MCF 10A (cell line): ENCODE results near the gene VAT1L. TPM values are rescaled to one million over a fixed set of nuclear protein-coding genes. Genes with fewer than 3 reads are reported as not detected.

Experiments used
- BruUV-seq: library from RNA; stranded (reverse); fragments of 400-500 nt; replicated peaks from 2 replicates; lab custom pipeline; 2021; lab: Mats Ljungman, UMichigan
- CTCF ChIA-PET: fragments of 300-600 bp; sonication (Branson Sonifier 250); formaldehyde crosslinking; extraction: SDS; loops from one replicate; lab custom pipeline; 2021; ENCODE audit warnings: antibody characterized with exemption, inconsistent platforms; lab: Yijun Ruan, JAX
- POLR2A ChIA-PET: fragments of 300-600, 350-650 bp; sonication (Branson Sonifier 250); formaldehyde crosslinking; extraction: SDS; loops from one replicate; lab custom pipeline; 2020; ENCODE audit warnings: antibody characterized with exemption, inconsistent platforms; lab: Yijun Ruan, JAX
- DNase-seq: peaks from one replicate; pipeline ENCODE4 v3.0.0-alpha.2; 2018; ENCODE audit not compliant: unreplicated experiment
- H3K27ac Mint-ChIP-seq: one replicate; pipeline ENCODE4 v1.8.0; 2022; ENCODE audit warnings: mild to moderate bottlenecking, low read depth, mixed read lengths; ENCODE audit not compliant: unreplicated experiment
- H3K27me3 Mint-ChIP-seq: one replicate; pipeline ENCODE4 v1.8.0; 2022; ENCODE audit warnings: mixed read lengths; ENCODE audit not compliant: insufficient read depth, unreplicated experiment
- H3K36me3 Mint-ChIP-seq: one replicate; pipeline ENCODE4 v1.8.0; 2022; ENCODE audit warnings: mild to moderate bottlenecking, moderate library complexity, mixed read lengths; ENCODE audit not compliant: insufficient read depth, unreplicated experiment
- H3K4me1 Mint-ChIP-seq: one replicate; pipeline ENCODE4 v1.8.0; 2022; ENCODE audit warnings: mixed read lengths; ENCODE audit not compliant: insufficient read depth, unreplicated experiment
- H3K4me3 Mint-ChIP-seq: one replicate; pipeline ENCODE4 v1.8.0; 2022; ENCODE audit warnings: mild to moderate bottlenecking, moderate library complexity, mixed read lengths; ENCODE audit not compliant: unreplicated experiment
- H3K9me3 Mint-ChIP-seq: one replicate; pipeline ENCODE4 v1.8.0; 2022; ENCODE audit warnings: mixed read lengths; ENCODE audit not compliant: unreplicated experiment
- intact Hi-C: fragments of 100-400 bp; cut with micrococcal nuclease; formaldehyde crosslinking; loops from 2 replicates; pipeline ENCODE4 v1.14.1; 2022
- total RNA-seq: library from RNA; stranded (reverse); gene quantifications from 2 replicates; pipeline ENCODE4 v1.2.3, GENCODE V29; 2022
- TF ChIP-seq, protein P1 (sequence below): fragments of 200-600 bp; IDR thresholded peaks from one replicate; pipeline ENCODE4 v1.8.0; 2022; ENCODE audit warnings: antibody characterized with exemption, mild to moderate bottlenecking; ENCODE audit not compliant: unreplicated experiment

The VAT1L gene
- total RNA-seq, 1 experiment from 2014 or later, result 1.1 TPM

GRCh38 chr16:77956231-77956630, 167.9 kb downstream of the VAT1L start:
- POLR2A ChIA-PET, result no interaction called here

DNA sequence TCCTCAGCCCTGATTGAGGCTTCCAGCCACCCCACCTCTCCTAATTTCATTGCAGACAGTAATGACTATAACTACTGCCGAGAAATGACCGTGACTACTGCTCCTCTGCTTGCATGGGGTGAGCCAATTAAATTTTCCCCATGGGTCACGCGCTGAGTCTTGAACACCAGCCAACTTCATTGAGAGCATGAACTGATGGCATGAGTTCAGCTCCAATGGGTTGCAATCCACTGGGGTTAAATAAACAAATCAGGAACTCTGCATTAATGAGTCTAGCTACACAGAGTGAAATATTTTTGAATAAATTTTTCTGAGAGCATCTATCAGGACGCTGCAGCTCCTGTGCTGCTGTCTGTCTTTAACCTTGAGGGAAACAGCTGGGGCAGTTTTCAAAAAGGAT, 172.4 kb downstream of the VAT1L start:
- H3K9me3 Mint-ChIP-seq, result peaks cover 7% of the 10 kb centered on the region
- peaks cover 7% of the 10 kb centered on the region for H3K36me3 Mint-ChIP-seq

More at GRCh38 chr16:77956231-77956630, 167.9 kb downstream of the VAT1L start:
- H3K9me3 Mint-ChIP-seq, result peaks cover 7% of the 10 kb centered on the region
- no peaks in the 10 kb centered on the region for H3K36me3 Mint-ChIP-seq
- no peaks in the 10 kb centered on the region for H3K4me1 Mint-ChIP-seq
- CTCF ChIA-PET, result no interaction called here
- DNase-seq, result no peak
- H3K27ac Mint-ChIP-seq, result no peak overlapping the region
- TF ChIP-seq, protein P1, sequence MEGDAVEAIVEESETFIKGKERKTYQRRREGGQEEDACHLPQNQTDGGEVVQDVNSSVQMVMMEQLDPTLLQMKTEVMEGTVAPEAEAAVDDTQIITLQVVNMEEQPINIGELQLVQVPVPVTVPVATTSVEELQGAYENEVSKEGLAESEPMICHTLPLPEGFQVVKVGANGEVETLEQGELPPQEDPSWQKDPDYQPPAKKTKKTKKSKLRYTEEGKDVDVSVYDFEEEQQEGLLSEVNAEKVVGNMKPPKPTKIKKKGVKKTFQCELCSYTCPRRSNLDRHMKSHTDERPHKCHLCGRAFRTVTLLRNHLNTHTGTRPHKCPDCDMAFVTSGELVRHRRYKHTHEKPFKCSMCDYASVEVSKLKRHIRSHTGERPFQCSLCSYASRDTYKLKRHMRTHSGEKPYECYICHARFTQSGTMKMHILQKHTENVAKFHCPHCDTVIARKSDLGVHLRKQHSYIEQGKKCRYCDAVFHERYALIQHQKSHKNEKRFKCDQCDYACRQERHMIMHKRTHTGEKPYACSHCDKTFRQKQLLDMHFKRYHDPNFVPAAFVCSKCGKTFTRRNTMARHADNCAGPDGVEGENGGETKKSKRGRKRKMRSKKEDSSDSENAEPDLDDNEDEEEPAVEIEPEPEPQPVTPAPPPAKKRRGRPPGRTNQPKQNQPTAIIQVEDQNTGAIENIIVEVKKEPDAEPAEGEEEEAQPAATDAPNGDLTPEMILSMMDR, result no peak
- BruUV-seq, result no TSS peak
- no peak overlapping the region for H3K4me3 Mint-ChIP-seq
- H3K27me3 Mint-ChIP-seq, result no peaks in the 10 kb centered on the region
- intact Hi-C loops, result no loop called here

DNA sequence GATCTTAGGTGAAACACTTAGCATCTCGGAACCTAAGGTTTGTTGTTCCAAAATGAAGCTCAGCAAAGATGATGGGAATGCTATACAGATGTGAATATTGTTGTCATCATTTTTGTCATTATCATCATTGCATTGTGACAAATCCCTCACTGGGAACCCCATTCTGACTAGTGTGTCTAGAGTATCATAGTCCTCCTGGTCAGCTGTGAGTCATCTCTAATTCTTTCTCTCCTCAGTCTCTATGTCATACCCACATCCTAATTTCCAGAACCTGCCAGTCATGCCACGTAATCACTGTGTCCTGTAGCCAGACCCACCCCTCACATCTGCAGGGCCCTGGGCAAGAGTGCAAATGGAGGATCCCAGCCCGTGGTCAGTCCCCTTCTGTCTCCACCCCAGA, 173.4 kb downstream of the VAT1L start:
- TF ChIP-seq, protein P1, result no peak
- Mint-ChIP-seq H3K27me3 (peaks cover 29% of the 10 kb centered on the region), H3K4me3 (no peak overlapping the region), H3K9me3 (peaks cover 7% of the 10 kb centered on the region), H3K36me3 (peaks cover 7% of the 10 kb centered on the region), H3K27ac (no peak overlapping the region), H3K4me1 (peaks cover 5% of the 10 kb centered on the region)
- intact Hi-C loops, result no loop called here
- BruUV-seq, result no TSS peak
- ChIA-PET POLR2A (no interaction called here), CTCF (interaction anchor here (0.7 to 5.5 kb wide), 2 partner anchors 9 to 47 kb away, joined by 3 to 44 read pairs; no protein-coding TSS in a partner anchor)
- no peak for DNase-seq

More for the DNA sequence above, 172.4 kb downstream of the VAT1L start:
- H3K4me3 Mint-ChIP-seq, result no peak overlapping the region
- DNase-seq, result no peak
- H3K27ac Mint-ChIP-seq, result no peak overlapping the region
- CTCF ChIA-PET, result interaction anchor here (0.5 to 5.5 kb wide), 5 partner anchors 10 to 284 kb away, joined by 3 to 44 read pairs (median 3); no protein-coding TSS in a partner anchor
- intact Hi-C loops, result no loop called here
- peaks cover 19% of the 10 kb centered on the region for H3K27me3 Mint-ChIP-seq
- BruUV-seq, result no TSS peak
- TF ChIP-seq, protein P1, result no peak
- peaks cover 5% of the 10 kb centered on the region for H3K4me1 Mint-ChIP-seq
- POLR2A ChIA-PET, result no interaction called here

GRCh38 chr16:77962689-77963088, 174.3 kb downstream of the VAT1L start:
- Mint-ChIP-seq H3K4me1 (peaks cover 5% of the 10 kb centered on the region), H3K9me3 (peaks cover 7% of the 10 kb centered on the region), H3K4me3 (no peak overlapping the region), H3K27ac (no peak overlapping the region), H3K27me3 (peaks cover 29% of the 10 kb centered on the region), H3K36me3 (peaks cover 7% of the 10 kb centered on the region)
- ChIA-PET CTCF (interaction anchor here (1.2 kb wide), 1 partner anchor 163 kb away, joined by 4 read pairs; no protein-coding TSS in a partner anchor), POLR2A (no interaction called here)
- intact Hi-C loops, result no loop called here
- TF ChIP-seq, protein P1, result no peak
- BruUV-seq, result no TSS peak
- DNase-seq, result no peak
